PC-3 (cell line): Measurements from ENCODE around the gene PKP2.

Experiments
- CTCF ChIP-seq: fragments of 300-600 bp; sonication (generic); conservative IDR thresholded peaks from 2 replicates; pipeline ENCODE4 v1.5.1; 2017; ENCODE audit warnings: antibody characterized with exemption, low read depth, mild to moderate bottlenecking, low read length
- EZH2 ChIP-seq: fragments of 300-600 bp; sonication (generic); IDR thresholded peaks from one replicate; pipeline ENCODE4 v1.6.1; 2017; ENCODE audit warnings: antibody characterized with exemption, mild to moderate bottlenecking, low read length; ENCODE audit not compliant: unreplicated experiment
- EZH2phosphoT487 ChIP-seq: fragments of 300-600 bp; sonication (generic); IDR thresholded peaks from 2 replicates; pipeline ENCODE4 v1.6.1; 2018; ENCODE audit warnings: mild to moderate bottlenecking, antibody characterized with exemption, low read length, borderline replicate concordance

- no peak for TF ChIP-seq CTCF
- TF ChIP-seq EZH2, result no peak
- no peak for TF ChIP-seq EZH2phosphoT487
These were observed 56.7 kb downstream of the PKP2 start for GRCh38 chr12:32839828-32840227.
